ENCODE measurements around the gene KCNJ5.

Gene KCNJ5

DNA sequence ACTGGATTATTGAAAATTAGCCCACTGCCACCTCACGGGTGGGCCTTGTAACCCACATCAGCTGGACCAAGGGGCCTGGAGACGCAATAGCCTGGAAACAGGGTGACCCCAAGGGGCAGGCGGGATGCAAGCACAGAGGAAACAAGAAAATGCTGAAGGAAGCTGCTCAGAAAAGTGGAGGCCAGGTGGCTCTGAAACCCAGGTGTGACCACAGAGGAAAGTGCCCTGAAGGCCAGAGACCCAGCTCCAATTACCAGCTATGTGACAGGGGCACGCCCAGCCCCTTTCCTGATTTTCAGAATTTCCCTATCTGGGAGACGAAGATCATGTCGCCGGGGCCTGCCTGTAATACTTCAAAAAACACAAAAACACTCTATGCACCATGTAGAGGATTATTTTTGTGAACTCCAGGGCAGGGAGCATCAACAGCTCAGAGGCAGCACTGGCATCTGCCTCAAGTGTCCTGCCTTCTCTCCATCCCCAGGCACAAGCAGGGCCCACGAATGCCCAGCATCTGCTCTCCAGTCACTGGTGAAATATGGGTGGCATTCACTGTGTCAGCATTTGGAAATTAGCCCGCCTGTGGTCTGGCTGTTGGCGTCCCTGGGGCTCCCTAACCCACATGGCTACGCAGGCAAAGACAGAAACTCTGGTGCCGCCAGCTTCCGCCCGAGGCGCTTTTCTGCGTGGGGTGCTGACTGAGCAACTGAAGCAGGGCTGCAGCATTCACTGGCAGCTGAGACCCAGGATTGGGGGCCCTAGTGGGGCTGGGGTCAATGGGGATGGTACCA is 30.4 kb upstream of the KCNJ5 start:
- H3K27ac ChIP-seq: no peak overlapping the region
- no peak for DNase-seq (ENCODE audit: low spot score)
- TF ChIP-seq, protein P1, sequence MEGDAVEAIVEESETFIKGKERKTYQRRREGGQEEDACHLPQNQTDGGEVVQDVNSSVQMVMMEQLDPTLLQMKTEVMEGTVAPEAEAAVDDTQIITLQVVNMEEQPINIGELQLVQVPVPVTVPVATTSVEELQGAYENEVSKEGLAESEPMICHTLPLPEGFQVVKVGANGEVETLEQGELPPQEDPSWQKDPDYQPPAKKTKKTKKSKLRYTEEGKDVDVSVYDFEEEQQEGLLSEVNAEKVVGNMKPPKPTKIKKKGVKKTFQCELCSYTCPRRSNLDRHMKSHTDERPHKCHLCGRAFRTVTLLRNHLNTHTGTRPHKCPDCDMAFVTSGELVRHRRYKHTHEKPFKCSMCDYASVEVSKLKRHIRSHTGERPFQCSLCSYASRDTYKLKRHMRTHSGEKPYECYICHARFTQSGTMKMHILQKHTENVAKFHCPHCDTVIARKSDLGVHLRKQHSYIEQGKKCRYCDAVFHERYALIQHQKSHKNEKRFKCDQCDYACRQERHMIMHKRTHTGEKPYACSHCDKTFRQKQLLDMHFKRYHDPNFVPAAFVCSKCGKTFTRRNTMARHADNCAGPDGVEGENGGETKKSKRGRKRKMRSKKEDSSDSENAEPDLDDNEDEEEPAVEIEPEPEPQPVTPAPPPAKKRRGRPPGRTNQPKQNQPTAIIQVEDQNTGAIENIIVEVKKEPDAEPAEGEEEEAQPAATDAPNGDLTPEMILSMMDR (IDR thresholded peaks at IDR 0.05): no peak
- H3K4me3 ChIP-seq: no peak overlapping the region

DNA sequence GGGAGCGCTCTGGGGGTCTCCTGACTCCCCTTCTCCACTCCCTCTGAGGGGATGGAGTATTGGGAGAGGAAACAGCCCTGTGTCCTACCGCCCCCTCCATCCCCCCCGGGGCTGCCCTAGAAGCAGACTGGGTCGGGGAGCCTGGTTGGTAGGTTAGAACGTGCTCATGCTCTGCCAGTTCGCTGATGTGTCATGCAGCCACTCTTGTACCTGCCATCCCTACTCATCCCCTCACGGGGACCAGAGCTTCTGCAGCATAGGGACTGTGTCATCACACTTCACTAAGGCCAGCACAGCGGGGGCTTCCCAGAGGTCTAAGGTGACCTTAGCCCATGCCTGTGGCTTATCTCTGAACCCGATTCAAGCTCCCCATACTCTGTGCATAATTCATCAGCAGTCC is 28.8 kb upstream of the KCNJ5 start:
- H3K4me3 ChIP-seq: no peak overlapping the region
- no peak for DNase-seq (ENCODE audit: low spot score)
- H3K27ac ChIP-seq: no peak overlapping the region
- TF ChIP-seq, protein P1 (IDR thresholded peaks at IDR 0.05): no peak

DNA sequence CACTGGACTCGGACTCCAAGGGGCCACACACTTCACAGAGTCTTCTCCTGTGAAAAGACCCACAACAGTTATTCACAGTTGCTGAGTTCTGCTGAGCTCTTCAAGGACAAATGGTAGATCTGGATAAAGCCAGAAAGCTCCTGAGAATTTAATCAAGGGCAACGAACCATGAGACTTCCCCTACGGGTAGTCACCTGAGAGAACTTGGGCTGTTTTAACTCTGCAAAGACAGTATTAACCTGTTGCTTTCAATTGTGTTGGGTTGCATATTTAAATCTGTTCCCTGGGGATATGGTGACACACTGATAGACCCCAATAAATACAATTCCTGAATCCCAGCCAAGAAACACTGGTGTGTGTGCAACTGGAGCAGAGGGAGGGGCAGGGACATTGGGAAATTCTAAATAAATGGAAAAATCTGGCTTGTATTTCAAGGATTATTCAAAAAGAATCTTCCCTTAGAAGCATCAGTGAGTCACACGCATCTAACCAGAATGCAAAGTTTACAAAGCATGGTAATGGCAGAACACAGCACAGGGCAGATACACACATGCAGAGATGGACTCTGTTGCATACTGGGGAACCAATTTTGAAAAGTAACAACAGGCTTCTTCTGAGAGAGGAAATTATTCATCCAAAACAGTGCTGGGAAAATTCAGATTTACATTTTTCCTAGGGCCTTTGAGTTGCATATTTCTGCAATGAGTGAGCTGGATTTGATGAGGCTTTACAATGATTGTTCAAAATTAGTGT is 28.1 kb upstream of the KCNJ5 start:
- no peak overlapping the region for H3K4me3 ChIP-seq
- TF ChIP-seq, protein P1 (IDR thresholded peaks at IDR 0.05): no peak
- H3K27ac ChIP-seq: no peak overlapping the region
- DNase-seq (ENCODE audit: low spot score): no peak

DNA sequence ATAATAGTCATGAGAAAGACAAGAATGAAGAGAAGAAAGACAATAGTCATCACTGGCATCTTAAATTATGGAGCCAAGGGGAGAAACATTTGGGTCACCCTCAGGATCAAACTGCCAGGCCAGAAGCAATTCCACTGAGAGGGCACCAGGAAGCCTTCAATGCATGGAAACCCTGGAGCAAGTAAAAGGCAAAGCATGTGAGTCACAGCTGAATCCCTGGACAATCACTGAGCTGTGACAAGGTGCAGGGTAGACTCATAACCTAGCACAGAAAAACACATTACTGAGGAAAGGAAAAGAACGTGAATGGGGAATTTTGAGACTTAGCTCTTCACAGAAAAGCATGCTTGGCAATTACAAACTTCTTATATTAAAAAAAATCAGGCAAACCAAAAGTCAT is 25.7 kb upstream of the KCNJ5 start:
- TF ChIP-seq, protein P1 (IDR thresholded peaks at IDR 0.05): no peak
- DNase-seq (ENCODE audit: low spot score): no peak
- Histone ChIP-seq H3K4me3 (no peak overlapping the region), H3K27ac (no peak overlapping the region)

DNA sequence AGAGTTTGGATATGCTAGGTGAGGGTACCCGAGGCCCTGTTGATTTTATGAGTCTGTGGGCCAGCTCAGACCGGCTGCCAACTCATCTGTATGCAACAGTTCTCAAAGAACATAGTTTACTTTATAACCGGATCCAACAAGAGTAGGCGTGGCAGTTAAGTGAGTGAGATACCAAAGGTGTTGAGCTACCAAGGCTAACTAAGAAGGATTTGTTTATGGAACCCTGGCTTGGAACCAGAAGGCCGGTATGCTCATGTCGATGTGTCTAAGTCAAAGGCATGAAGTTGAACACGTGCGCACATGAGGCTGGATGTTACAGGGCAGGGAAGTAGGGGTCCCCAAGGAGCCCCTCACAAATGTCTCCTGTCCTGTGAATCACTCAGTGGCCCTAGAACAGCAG is 23.9 kb upstream of the KCNJ5 start, which contains the start of gene KCNJ1:
Gene KCNJ1 (minus strand): TSS at position 20 of the 400 bp plus-strand sequence. CDS start 27,053 bp downstream, outside the sequence.
- TF ChIP-seq, protein P1 (IDR thresholded peaks at IDR 0.05): no peak

DNA sequence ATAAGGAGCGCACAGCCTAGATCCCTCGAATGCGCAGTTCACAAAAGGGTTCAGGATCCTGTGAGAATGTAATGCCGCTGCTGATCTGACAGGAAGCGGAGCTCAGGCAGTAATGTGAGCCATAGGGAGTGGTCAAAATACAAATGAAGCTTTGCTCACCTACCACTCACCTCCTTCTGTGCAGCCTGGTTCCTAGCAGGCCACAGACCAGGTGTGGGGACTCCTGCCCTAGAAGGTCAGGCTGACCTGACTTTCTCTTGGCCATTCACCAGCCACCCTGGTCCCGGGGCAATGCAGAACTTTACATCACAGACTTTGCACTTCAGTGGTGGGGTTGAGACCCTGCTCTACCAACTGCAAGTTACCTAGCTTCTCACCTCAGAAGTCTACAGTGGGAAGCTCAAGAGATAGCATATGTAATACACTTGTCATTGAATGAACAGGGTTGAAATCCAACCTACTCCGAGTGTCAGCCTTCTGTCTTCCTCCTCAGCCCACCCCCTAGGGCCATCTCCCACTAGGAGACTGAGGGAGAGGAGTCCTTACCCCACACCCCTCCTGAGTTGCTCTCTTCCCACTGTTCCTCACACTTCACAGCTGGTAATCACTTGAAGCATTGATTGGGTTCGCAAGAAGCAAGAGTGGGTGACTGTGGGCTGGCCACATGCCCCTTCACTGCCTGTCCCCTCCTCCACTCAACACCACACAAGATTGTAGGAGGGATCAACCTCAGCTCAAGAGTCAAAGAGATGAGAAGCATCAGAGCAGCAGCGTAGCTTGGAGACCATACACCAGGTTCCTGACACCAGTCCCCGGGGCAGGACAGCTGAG is 22.1 kb upstream of the KCNJ5 start:
- H3K4me3 ChIP-seq: no peak overlapping the region
- TF ChIP-seq, protein P1 (IDR thresholded peaks at IDR 0.05): no peak
- H3K27ac ChIP-seq: no peak overlapping the region
- DNase-seq (ENCODE audit: low spot score): no peak

More for the DNA sequence above, 23.9 kb upstream of the KCNJ5 start, which contains the start of gene KCNJ1:
- no peak within 1 kb of the TSS for H3K4me3 ChIP-seq
- no peak within 1 kb of the TSS for H3K27ac ChIP-seq
- DNase-seq (ENCODE audit: low spot score): no peak

All from coronary artery (tissue), 2 donors.